Measurements from ENCODE around the gene GINS1.

The GINS1 gene

DNA sequence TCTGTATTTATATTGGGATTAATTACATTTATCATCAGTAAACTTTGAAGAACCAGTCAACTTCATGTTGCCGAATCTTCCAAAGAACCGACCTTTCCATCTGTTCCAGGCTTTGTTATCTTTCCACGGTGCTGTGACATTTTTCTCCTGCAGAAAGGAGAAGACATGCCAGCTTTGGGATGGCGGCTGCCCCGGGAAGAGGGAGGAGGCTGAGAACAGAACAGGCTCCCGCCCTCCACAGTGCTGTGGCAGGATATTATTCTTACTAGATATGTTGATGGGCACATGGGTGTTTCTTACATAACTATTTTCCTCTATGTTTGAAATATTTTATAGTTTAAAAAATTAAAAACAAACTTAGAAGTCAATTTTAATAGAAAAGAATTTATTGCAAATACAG, 44.9 kb downstream of the GINS1 start:
- Histone ChIP-seq H3K36me3 (peaks cover 17 to 89% (median 63%) of the 10 kb centered on the region in 11 experiments), H3K4me1 (no peaks in the 10 kb centered on the region), H3K27ac (no peak overlapping the region)

DNA sequence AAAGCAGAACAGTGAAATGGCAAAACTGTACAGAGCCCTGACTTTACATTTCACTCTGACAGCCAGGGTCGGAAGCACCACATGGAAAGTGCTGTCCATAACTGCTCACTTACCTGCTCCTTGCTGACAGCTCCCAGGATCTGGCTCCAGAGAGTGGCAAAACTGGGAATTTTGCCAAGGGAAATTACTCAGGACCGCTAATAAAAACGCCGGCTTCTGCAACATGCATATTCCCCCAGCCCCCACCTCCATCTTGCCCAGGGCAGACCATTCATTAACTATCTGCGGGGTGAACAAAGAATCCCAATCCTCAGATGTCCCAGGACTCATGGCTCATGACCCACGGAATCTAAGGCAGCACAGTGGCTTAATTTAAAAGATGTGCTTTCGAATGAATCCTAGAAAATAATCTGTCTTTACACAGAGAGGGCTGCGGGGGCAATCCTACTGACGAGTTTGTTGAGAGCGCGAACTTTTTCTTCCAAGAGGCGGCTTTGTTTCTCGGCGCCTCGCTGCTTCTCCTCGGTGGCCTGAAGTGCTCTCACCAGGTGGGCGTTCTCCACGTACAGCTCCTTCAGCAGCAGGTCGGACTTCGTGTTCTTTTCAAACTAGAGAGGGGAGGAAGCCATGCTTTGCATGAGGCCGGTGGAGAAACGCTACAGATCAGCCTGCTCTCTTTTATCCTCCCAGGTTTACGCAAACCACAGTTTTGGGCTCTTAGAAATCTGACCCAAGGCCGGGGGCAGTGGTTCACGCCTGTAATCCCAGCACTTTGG, 45.8 kb downstream of the GINS1 start:
- Histone ChIP-seq H3K4me2 (no peak overlapping the region), H3K9me3 (replicated peaks in 1 of 11) (peaks cover 7 to 16% (median 13%) of the 10 kb centered on the region in 11 experiments; a peak in 21 of 22 replicates), H3K36me3 (peaks cover 8 to 89% (median 59%) of the 10 kb centered on the region in 11 experiments), H3K27me3 (no peaks in the 10 kb centered on the region), H3K27ac (no peak overlapping the region), H4K20me1 (no peaks in the 10 kb centered on the region), H3K9ac (no peak overlapping the region), H3K4me1 (no peaks in the 10 kb centered on the region), H3K4me3 (no peak overlapping the region)
- TF ChIP-seq Cebpa-rat (IDR thresholded peaks at IDR 0.05), result no peak

More for the DNA sequence above, 44.9 kb downstream of the GINS1 start:
- no peak for TF ChIP-seq Cebpa-rat (IDR thresholded peaks at IDR 0.05)
- Histone ChIP-seq H4K20me1 (no peaks in the 10 kb centered on the region), H3K4me3 (no peak overlapping the region), H3K27me3 (no peaks in the 10 kb centered on the region), H3K9me3 (replicated peaks in 1 of 11) (peaks cover 14 to 25% (median 22%) of the 10 kb centered on the region in 11 experiments), H3K4me2 (no peak overlapping the region), H3K9ac (no peak overlapping the region)

DNA sequence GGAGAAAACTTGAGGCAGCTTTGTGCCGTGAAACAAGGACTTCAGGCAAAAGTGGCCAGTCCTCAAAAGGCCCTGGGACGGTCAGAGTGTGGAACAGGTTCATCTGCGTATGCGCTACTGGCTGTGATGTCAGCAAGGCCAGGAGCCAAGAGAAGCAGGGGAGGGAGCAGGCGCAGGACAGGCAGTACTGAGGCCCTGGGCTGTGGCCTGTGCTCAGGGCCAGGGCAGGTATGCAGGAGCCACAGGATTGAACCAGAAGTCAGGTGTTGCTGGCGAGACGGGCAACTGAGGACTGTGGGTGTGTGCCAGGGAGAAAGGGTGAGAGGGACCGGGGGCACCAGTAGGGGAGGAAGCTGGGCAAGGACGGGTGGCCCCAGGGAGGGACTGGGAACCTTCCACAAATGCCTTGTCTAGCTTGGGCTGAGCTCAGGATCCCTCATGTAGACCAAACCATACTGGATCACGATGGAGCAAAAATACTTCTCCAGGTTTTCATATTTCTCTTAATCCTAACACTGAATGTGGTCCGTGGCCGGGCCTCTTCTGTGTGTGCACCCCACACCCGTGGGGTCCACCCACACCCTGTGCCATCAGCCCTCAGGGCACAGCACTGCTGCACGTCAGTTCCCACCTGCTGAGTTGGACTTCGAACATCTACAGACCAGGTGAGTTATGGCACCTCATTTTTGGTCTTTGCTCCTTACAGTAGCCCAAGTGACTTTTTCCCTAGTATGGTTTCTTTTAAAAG, 46.9 kb downstream of the GINS1 start:
- no peak for TF ChIP-seq Cebpa-rat (IDR thresholded peaks at IDR 0.05)
- Histone ChIP-seq H3K4me2 (no peak overlapping the region), H4K20me1 (no peaks in the 10 kb centered on the region), H3K27me3 (no peaks in the 10 kb centered on the region), H3K36me3 (peaks cover 0 to 89% (median 58%) of the 10 kb centered on the region in 11 experiments; a peak in 19 of 22 replicates), H3K4me1 (peaks cover under 1 to 4% (median 2%) of the 10 kb centered on the region in 10 experiments; a peak in 18 of 20 replicates), H3K27ac (no peak overlapping the region), H3K9ac (no peak overlapping the region), H3K4me3 (no peak overlapping the region), H3K9me3 (replicated peaks in 1 of 11) (peaks cover 0 to 5% (median 2%) of the 10 kb centered on the region in 11 experiments; a peak in 8 of 22 replicates)

DNA sequence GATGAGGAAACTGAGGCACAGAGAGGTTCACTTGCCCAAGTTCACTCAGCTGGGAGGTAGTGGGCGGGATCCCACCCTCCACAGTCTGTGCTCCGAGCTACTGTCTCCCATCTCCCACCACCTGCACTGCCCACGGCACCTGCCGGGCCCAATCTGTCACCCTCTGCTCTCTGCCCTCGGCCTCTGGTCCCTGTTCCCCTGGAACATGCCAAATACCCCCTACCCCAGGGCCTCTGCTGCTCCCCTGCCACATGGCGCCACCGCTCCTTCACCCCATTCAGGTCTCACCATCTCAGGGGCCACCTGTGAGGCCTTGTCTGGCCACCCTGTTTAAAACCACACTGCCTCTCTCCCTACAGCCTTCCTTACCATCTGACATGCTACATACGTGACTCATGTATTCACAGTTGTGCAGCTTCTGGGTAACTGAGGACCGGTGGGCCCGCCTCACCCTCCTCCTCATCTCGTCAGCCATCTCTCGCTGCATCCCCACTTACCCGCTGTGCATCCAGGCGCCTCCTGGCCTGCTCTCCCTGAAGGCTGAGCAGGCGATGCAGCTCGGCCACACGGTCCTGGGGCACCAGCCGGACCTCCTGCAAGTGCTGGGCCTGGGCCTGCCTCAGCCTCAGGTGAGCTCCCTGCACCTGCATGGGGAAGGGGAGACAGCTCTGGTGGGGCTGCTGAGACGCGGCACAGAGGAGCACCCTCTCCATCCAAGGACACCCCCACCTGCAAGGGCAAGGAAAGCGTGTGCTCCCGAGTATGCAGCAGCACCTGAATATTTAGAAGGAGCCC, 50.6 kb downstream of the GINS1 start:
- Histone ChIP-seq H4K20me1 (peaks cover 0 to 3% (median 0%) of the 10 kb centered on the region in 11 experiments; a peak in 1 of 22 replicates), H3K4me1 (peaks cover 38 to 42% (median 40%) of the 10 kb centered on the region in 10 experiments), H3K9me3 (replicated peaks in 1 of 11) (no peaks in the 10 kb centered on the region), H3K4me2 (no peak overlapping the region), H3K27me3 (no peaks in the 10 kb centered on the region), H3K9ac (no peak overlapping the region), H3K36me3 (peaks cover 0 to 71% (median 43%) of the 10 kb centered on the region in 11 experiments; a peak in 16 of 22 replicates), H3K4me3 (no peak overlapping the region), H3K27ac (peak overlapping the region in 1 of 11 experiments; percentile 5; a peak in 1 of 22 replicates)
- no peak for TF ChIP-seq Cebpa-rat (IDR thresholded peaks at IDR 0.05)

DNA sequence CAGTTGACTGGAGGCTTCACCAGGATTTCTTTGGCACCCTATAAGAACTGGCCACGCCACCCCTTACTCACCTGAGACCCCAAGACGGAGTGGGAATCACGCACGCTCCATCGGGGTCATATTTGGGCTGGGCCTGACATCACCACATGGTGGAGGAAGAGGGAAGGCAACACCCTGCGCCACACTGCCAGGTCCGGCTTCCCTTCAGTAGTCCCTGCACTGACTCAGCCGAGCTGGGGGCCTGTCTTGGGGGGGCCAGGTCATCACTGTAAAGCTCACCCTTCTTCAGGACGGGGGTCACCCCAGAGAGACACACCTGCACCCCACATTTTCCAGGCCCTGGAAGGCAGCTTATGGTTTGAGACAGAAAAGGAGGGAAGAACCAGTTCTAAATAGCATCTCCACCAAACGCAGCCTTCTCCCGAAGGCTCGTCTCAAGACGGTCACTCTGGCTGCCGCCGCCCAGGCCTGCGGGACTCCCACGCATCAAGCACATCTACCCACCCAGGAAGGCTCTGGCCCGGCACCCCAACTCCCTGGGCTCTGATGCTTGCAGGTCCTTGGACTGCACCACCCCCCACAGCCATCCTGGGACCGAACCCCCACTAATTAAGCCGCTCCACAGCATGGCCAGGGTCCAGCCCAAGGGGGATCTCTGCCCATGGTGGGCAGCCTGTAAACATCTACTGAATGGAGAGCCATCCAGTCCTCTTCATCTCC, 51.8 kb downstream of the GINS1 start:
- peak overlapping the region; percentile 79 to 97 (median 87) for H3K4me2 ChIP-seq
- H4K20me1 ChIP-seq, result peaks cover 0 to 3% (median 0%) of the 10 kb centered on the region in 11 experiments; a peak in 1 of 22 replicates
- H3K27me3 ChIP-seq, result no peaks in the 10 kb centered on the region
- H3K4me1 ChIP-seq, result peaks cover 38 to 48% (median 46%) of the 10 kb centered on the region in 10 experiments
- TF ChIP-seq Cebpa-rat (IDR thresholded peaks at IDR 0.05), result no peak
- H3K4me3 ChIP-seq, result no peak overlapping the region
- H3K9ac ChIP-seq, result peak overlapping the region in 5 of 11 experiments; percentile 22 to 70 (median 53); a peak in 6 of 22 replicates
- H3K27ac ChIP-seq, result peak overlapping the region in 9 of 11 experiments; percentile 26 to 86 (median 74); a peak in 16 of 22 replicates
- peaks cover 0 to 71% (median 39%) of the 10 kb centered on the region in 11 experiments; a peak in 15 of 22 replicates for H3K36me3 ChIP-seq
- H3K9me3 ChIP-seq (replicated peaks in 1 of 11), result no peaks in the 10 kb centered on the region

DNA sequence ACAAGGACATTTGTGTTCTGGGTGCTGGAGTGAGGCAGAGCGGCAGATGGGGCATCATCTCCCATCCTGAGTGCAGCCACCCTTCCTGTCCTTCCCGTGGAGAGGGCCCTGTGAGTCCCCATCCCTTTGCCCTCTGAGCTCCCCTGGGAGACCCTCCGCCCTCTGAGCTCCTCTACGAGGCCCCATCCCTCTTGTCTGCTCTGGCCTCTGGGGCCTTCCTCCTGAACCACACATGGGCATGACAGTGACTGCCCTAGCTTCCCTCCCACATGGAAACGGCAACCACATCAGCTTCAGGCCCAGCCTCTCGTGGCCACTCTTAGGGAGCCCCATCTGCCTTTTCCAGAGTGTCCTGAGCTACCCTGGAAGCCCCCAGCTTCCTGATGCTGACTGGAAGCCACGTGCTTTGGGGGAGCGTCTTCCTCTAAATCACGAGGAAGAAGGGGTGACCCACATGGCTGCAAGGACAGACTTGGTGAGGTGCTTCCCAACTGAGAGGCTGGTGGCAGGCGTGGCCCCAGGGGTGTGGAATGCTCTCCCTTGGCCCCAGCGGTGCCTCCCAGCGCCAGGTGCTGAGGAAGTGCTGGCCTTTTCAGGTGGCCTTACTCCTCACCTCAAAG, 52.6 kb downstream of the GINS1 start:
- Histone ChIP-seq H3K27me3 (no peaks in the 10 kb centered on the region), H3K4me2 (peak overlapping the region; percentile 79 to 97 (median 87)), H3K4me3 (no peak overlapping the region), H3K9ac (peak overlapping the region in 7 of 11 experiments; percentile 14 to 70 (median 53); a peak in 10 of 22 replicates), H3K4me1 (peaks cover 38 to 54% (median 47%) of the 10 kb centered on the region in 10 experiments), H4K20me1 (peaks cover 0 to 3% (median 0%) of the 10 kb centered on the region in 11 experiments; a peak in 1 of 22 replicates), H3K9me3 (replicated peaks in 1 of 11) (no peaks in the 10 kb centered on the region), H3K36me3 (peaks cover 0 to 71% (median 32%) of the 10 kb centered on the region in 11 experiments; a peak in 15 of 22 replicates), H3K27ac (peak overlapping the region; percentile 26 to 86 (median 73); a peak in 19 of 22 replicates)
- TF ChIP-seq Cebpa-rat (IDR thresholded peaks at IDR 0.05), result no peak

DNA sequence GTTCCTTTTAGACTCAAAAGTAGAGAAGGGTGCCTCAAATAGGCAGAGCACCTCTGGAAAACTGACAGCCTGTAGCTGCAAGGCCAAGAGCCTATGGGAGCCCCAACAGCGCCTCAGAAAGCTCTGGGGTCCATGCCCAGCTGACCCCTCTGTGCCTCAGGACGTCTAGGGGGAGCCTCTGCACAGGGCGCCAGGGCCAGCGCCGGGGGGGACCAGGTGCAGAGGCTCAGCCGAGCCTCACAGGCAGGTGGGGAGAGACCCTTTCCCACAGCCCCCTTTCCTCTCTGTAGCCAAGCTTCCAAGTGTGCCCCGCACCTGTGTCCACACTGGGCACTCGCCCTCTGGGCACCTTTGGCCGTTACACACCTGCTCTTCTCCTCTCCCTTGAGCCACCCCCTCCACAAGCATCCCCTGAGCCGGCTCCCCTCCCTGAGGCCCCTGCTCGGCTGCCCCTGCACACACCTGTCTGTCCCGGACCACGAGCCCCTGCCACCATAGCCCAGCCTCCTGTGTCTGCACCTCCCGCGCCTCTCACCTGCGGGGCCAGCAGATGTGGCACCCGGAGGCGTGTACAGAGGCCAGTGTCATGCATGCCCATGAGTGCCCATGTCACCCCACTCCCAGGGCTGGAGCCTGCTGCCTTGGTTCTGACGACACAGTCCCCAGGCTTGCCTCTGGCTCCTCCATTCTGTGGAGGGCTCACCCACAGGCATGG, 53.2 kb downstream of the GINS1 start:
- Histone ChIP-seq H3K4me2 (peak overlapping the region; percentile 79 to 97 (median 87)), H4K20me1 (peaks cover 0 to 3% (median 0%) of the 10 kb centered on the region in 11 experiments; a peak in 1 of 22 replicates), H3K27me3 (no peaks in the 10 kb centered on the region), H3K9ac (peak overlapping the region in 10 of 11 experiments; percentile 22 to 73 (median 58); a peak in 16 of 22 replicates), H3K4me3 (peak overlapping the region in 3 of 10 experiments; percentile 4 to 36 (median 34); a peak in 2 of 20 replicates), H3K9me3 (replicated peaks in 1 of 11) (no peaks in the 10 kb centered on the region), H3K4me1 (peaks cover 38 to 60% (median 48%) of the 10 kb centered on the region in 10 experiments), H3K36me3 (peaks cover 0 to 71% (median 30%) of the 10 kb centered on the region in 11 experiments; a peak in 14 of 22 replicates), H3K27ac (peak overlapping the region; percentile 49 to 86 (median 73); a peak in 20 of 22 replicates)
- TF ChIP-seq Cebpa-rat (IDR thresholded peaks at IDR 0.05), result no peak

Measured in BLaER1 treated with 17β-estradiol and CSF1 and Interleukin-3, amounts not matched to agents 10 nM and 100 nM (cell line).